HUES6 (cell line): ENCODE measurements around the gene SLCO2B1.

Experiments used
- H3K27ac ChIP-seq: 2 replicates; pipeline ENCODE4 v1.7.0; 2013; ENCODE audit warnings: low read depth, mild to moderate bottlenecking, low read length, inconsistent platforms
- H3K27me3 ChIP-seq: 2 replicates; pipeline ENCODE4 v1.6.1; 2013; ENCODE audit warnings: low read length; ENCODE audit not compliant: control insufficient read depth, insufficient read depth
- H3K36me3 ChIP-seq: 2 replicates; pipeline ENCODE4 v1.6.1; 2013; ENCODE audit warnings: low read length; ENCODE audit not compliant: control insufficient read depth, insufficient read depth
- H3K4me1 ChIP-seq: 2 replicates; pipeline ENCODE4 v1.6.1; 2013; ENCODE audit warnings: low read length; ENCODE audit not compliant: control insufficient read depth, insufficient read depth
- H3K4me3 ChIP-seq: 2 replicates; pipeline ENCODE4 v1.5.1; 2013; ENCODE audit warnings: low read depth, low read length
- H3K9ac ChIP-seq: one replicate; pipeline ENCODE4 v1.6.1; 2013; ENCODE audit warnings: mild to moderate bottlenecking, low read length
- H3K9me3 ChIP-seq: 2 replicates; pipeline ENCODE4 v1.6.1; 2013; ENCODE audit warnings: low read depth, low read length; ENCODE audit not compliant: control insufficient read depth, insufficient read depth

SLCO2B1 gene

GRCh38 chr11:75241906-75242644, 91.2 kb downstream of the SLCO2B1 start:
- peaks cover 12% of the 10 kb centered on the region for H3K4me1 ChIP-seq
- H3K27ac ChIP-seq, result no peak overlapping the region
- H3K9me3 ChIP-seq, result no peaks in the 10 kb centered on the region
- H3K27me3 ChIP-seq, result peaks cover 92% of the 10 kb centered on the region
- H3K4me3 ChIP-seq, result peak overlapping the region; percentile 70
- no peak overlapping the region for H3K9ac ChIP-seq
- no peaks in the 10 kb centered on the region; the same call in 1 of the 2 replicates for H3K36me3 ChIP-seq

DNA sequence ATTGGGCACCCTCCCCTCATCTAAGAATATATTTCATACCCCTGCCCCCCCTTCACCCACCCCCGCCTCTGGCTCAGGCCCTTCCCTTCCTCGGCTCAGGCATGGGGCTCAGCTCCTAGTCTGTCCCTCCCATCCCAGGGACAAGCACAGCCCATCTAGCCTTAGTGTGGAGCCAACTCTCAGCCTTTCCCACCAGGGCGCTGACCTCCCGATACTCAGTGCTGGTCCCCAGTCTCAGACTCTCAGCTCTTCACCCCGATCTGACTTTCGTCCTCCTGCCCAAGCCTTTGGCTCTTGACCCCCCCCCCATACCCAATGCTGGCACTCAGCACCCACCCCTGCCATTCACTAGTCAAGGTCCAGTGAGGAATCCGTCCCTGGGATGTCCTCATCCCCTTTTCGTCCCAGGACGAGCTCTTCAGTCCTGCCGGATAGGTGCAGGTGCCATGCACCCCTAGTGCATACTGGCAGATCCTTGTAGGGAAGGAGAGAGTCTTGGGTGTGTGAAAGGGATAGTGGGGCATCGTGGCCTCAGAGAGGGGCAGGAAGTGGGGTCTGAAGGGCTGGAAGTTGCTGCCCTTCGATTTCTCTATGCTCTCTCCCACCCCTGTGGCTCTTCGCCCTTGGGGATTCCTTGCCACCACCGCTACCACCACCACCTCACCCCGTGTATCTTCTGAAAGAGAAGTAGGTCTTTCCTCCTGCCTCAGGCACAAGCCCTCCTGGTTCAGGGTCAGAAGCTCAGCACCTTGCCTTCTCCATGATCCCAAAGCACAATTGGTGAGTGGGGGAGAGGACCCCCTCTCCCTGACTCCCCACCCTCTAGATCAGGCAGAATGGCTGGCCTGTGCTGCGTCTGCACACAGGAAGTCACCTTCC, 92.1 kb downstream of the SLCO2B1 start:
- H3K36me3 ChIP-seq, result no peaks in the 10 kb centered on the region; the same call in 1 of the 2 replicates
- peaks cover 12% of the 10 kb centered on the region for H3K4me1 ChIP-seq
- no peak overlapping the region for H3K9ac ChIP-seq
- no peak overlapping the region for H3K27ac ChIP-seq
- no peaks in the 10 kb centered on the region for H3K9me3 ChIP-seq
- no peak overlapping the region for H3K4me3 ChIP-seq
- peaks cover 83% of the 10 kb centered on the region for H3K27me3 ChIP-seq

DNA sequence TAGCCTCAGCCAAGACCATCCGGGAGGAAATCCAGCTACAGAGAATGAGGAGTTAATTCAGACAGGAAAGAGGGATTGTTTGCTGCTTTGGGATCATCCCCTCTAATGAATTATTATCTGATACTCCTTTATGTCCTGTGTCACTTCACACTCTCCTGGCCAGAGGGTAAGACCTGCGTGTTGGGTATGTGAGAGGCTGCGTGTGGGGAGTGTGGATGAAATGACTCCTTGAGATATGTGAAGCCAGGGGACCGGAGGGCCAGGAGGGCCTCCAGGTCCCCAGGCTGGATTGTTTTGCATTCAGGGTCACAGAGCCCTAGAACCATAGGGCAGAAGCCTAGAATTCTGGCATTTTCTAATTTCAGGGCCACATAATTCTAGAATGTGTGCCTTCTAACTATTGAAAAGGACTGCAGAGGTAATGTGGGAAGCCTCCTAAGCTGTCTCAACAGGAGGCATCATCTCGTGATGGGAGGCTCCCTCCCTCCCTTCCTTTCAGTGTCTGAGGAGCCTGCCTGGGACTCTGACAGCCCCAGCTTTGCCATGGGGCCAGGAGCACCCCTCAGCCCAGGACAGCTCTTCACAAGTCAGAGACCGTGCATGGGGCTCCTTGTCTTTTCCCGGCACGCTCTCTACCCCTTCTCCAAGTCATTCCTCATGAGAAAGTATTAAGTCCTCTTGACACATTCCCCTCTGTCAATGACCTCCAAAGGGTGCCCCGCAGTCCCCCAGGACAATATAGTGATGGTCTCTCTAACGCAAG, 93.3 kb downstream of the SLCO2B1 start:
- Histone ChIP-seq H3K4me3 (no peak overlapping the region), H3K9ac (no peak overlapping the region), H3K9me3 (no peaks in the 10 kb centered on the region), H3K27me3 (peaks cover 70% of the 10 kb centered on the region), H3K4me1 (peaks cover 13% of the 10 kb centered on the region), H3K36me3 (no peaks in the 10 kb centered on the region), H3K27ac (no peak overlapping the region)

GRCh38 chr11:75245356-75246005, 94.6 kb downstream of the SLCO2B1 start:
- no peaks in the 10 kb centered on the region for H3K9me3 ChIP-seq
- no peak overlapping the region for H3K9ac ChIP-seq
- no peak overlapping the region for H3K4me3 ChIP-seq
- H3K27me3 ChIP-seq, result peaks cover 65% of the 10 kb centered on the region
- H3K4me1 ChIP-seq, result 0 out of 2 replicates have a peak, but pooled peaks cover 3% of the 10 kb centered on the region
- H3K27ac ChIP-seq, result no peak overlapping the region
- H3K36me3 ChIP-seq, result no peaks in the 10 kb centered on the region

DNA sequence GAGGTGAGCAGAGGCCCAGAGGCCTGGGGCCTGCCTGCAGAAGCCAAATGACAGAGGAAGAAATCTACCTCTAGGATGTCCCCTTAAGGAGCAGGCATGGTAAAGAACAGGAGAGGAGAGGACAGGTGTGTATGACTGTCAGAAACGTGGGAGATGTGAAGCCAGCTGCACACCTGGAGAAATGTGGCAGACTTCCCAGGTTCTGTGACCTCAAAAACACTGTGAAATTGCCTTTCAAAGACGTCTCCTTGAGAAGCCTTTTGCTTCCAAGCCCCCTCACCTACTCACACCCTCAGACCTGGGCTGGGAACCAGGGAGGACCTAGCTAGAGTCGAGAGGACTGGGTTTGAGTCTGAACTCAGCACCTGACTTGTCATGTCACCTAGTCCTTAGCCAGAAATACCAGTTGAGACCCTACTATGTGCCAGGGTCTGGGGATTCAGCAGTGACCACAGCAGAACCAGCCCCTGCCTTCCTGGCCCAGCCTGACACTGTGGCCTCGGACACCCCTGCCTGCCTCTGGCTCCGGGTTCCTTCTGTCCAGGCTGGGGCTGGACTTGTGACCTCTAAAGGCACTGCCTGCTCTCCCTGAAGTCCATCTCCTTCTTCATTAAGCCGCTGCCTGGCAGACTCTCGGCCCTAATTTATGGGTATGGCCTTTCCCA, 95.2 kb downstream of the SLCO2B1 start:
- Histone ChIP-seq H3K9me3 (no peaks in the 10 kb centered on the region), H3K27me3 (peaks cover 59% of the 10 kb centered on the region), H3K4me1 (0 out of 2 replicates have a peak, but pooled peaks cover 3% of the 10 kb centered on the region), H3K36me3 (no peaks in the 10 kb centered on the region), H3K9ac (no peak overlapping the region), H3K4me3 (no peak overlapping the region), H3K27ac (no peak overlapping the region)

- Histone ChIP-seq H3K36me3 (no peaks in the 10 kb centered on the region), H3K27ac (no peak overlapping the region), H3K4me3 (no peak overlapping the region), H3K27me3 (peaks cover 53% of the 10 kb centered on the region), H3K9me3 (no peaks in the 10 kb centered on the region), H3K9ac (no peak overlapping the region), H3K4me1 (0 out of 2 replicates have a peak, but pooled peaks cover 3% of the 10 kb centered on the region)
Measured at GRCh38 chr11:75246671-75247350, 95.9 kb downstream of the SLCO2B1 start.

DNA sequence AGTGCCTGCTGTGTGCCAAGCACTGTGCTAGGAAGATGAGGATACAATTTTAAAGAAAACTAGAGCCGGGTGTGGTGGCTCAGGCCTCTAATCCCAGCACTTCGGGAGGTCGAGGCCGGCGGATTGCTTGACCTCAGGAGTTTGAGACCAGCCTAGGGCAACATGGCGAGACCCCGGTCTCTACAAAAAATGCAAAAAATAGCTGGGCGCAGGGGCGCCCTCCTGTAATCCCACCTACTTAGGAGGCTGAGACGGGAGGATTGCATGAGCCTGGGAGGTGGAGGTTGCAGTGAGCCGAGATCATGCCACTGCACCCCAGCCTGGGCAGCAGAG, 98.0 kb downstream of the SLCO2B1 start:
- Histone ChIP-seq H3K36me3 (no peaks in the 10 kb centered on the region), H3K27me3 (peaks cover 32% of the 10 kb centered on the region), H3K9me3 (peaks cover 5% of the 10 kb centered on the region), H3K27ac (no peak overlapping the region), H3K4me1 (0 out of 2 replicates have a peak, but pooled peaks cover 3% of the 10 kb centered on the region), H3K4me3 (no peak overlapping the region), H3K9ac (no peak overlapping the region)

GRCh38 chr11:75249704-75250103, 98.8 kb downstream of the SLCO2B1 start:
- Histone ChIP-seq H3K9me3 (peaks cover 8% of the 10 kb centered on the region), H3K36me3 (no peaks in the 10 kb centered on the region), H3K27me3 (peaks cover 24% of the 10 kb centered on the region), H3K27ac (no peak overlapping the region), H3K4me1 (0 out of 2 replicates have a peak, but pooled peaks cover 3% of the 10 kb centered on the region), H3K4me3 (no peak overlapping the region), H3K9ac (no peak overlapping the region)

DNA sequence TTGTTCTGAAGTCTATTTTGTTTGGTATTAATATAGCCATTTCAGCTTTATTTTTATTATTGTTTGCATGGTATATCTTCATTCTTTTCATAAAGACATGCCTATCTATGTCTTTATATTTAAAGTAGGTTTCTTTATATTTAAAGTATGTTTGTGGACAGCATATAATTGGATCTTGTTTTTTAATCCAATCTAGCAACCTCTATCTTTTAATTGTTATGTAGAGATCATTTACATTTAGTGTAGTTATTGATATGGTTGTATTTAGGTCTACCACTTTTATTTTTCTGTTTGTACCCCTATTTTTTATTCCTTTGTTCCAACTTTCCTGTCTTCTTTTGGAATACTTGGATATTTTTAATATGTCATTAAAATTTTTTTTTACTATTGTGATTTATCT, 103.4 kb downstream of the SLCO2B1 start:
- Histone ChIP-seq H3K4me1 (no peaks in the 10 kb centered on the region), H3K36me3 (no peaks in the 10 kb centered on the region), H3K9ac (no peak overlapping the region), H3K27me3 (peaks cover 30% of the 10 kb centered on the region; the same call in 1 of the 2 replicates), H3K4me3 (no peak overlapping the region), H3K27ac (no peak overlapping the region), H3K9me3 (peaks cover 8% of the 10 kb centered on the region)
